ENCODE data around the gene SPTA1.

The SPTA1 gene

GRCh38 chr1:158685085-158685484 lies 1.4 kb downstream of the SPTA1 start:
- no peak for DNase-seq (ENCODE audit: low read depth)

DNA sequence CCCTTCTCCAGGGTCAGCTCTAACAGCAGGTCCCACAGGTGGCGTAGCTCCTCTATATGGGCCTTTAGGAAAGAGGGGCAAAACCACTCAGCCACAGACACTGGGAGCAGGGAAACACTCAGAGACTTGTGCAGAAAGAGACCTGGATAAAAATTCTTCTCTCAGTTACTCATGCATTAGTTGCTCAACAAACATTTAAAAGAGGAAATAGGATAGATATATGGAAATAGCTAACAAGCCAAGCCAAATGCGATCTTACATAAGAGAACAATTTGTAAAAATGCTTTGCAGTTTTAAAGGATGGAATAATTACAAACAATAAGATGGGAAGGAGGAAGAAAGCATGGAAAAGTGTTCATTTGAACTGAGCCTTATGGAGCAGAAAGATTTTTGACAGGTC lies 4.9 kb downstream of the SPTA1 start:
- no peak for DNase-seq (ENCODE audit: low read depth)

DNA sequence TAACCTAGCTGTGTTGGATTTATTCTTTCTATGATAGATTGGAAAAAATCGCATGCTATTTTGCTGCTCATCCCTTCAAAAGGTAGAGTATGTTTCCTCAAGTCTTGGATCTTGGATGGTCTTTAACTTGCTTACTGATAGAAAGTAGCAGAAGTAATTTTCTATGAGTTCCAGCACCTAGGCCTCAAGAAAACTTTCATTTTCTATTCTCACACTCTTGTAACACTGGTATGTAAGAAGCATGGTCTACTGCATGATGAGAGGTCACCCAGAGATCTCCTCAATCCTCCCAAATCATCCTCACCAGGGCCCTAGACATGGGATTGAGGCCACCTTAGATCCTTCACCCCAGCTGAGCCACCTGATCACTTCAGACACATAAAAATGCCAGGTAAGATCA lies 7.2 kb downstream of the SPTA1 start:
- DNase-seq (ENCODE audit: low read depth): no peak

DNA sequence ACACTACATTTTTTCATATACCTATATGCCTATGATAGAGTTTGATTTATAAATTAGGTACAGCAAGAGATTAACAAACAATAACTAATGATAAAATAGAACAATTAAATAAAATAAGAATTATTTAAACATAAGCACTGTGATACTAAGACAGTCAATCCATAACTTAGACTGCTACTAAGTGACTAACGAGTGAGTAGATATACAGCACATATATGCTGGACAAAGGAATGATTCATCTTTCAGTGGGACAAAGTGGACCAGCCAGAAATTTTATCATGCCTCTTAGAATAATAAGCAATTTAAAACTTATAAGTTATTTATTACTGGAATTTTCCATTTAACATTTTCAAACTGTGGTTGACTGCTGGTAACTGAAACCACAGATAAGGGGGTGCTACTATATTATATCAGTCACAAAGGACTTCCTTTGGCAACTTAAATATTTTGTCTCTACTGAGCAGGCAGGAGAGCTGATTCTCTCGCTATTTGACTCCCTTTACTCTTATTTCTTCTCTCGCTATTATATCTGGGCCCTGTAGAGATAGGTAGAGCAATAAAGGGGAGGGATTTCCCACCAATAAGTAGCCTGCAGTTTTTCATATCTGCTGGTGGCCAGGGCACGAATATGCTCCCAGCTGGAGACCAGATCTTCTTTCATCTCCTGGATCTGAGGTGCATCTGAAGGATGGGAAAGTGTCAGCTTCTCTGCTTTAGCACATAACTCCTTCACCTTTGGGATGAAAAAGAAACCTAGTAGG lies 10.8 kb downstream of the SPTA1 start:
- no peak for DNase-seq (ENCODE audit: low read depth)

DNA sequence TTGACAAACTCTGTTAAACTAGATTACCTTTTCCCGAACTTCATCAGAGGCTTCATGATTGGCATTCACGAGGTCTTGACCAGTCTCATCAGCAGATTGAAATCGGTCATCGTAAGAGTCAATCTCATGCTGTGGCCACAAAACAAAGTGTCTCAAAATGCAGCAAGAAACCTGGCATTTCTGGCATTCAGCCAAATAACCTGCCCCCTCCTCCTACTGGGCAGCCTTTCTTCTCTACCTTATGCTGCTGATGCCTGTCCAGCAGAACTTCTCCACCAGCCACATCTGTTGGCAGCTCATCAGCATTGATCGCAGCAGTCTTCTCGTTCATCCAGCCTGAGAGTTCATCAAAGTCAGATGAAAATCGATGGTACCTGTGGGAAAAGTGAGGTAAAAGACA lies 12.2 kb downstream of the SPTA1 start:
- no peak for DNase-seq (ENCODE audit: low read depth)

- DNase-seq (ENCODE audit: low read depth): no peak
Observed at GRCh38 chr1:158666037-158666436, 20.5 kb downstream of the SPTA1 start.

DNA sequence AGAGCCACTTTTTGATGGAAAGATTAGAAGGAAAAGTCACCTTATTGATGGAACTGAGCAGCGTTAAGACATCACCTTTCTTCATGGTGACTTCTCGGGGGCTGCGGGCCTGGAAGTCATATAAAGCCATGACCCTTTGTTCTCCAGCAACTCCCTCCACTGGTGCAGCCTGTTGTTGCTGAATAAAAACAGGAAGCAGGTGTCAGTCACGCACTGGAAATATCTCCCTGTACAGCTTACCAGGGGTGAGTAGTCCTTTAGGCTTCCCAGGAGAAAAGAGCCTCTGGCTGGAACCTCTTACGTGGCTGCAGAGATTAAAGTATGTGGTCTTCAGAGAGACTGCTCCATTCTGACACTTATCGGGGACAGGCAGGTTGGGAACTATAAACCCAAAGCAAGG lies 31.9 kb downstream of the SPTA1 start:
- DNase-seq (ENCODE audit: low read depth): no peak

- DNase-seq (ENCODE audit: low read depth): no peak
Observed at GRCh38 chr1:158654086-158654485, 32.4 kb downstream of the SPTA1 start.

GRCh38 chr1:158652721-158653334 lies 33.7 kb downstream of the SPTA1 start:
- DNase-seq (ENCODE audit: low read depth): no peak

- no peak for DNase-seq (ENCODE audit: low read depth)
Observed at GRCh38 chr1:158649052-158649451, 37.5 kb downstream of the SPTA1 start.

DNA sequence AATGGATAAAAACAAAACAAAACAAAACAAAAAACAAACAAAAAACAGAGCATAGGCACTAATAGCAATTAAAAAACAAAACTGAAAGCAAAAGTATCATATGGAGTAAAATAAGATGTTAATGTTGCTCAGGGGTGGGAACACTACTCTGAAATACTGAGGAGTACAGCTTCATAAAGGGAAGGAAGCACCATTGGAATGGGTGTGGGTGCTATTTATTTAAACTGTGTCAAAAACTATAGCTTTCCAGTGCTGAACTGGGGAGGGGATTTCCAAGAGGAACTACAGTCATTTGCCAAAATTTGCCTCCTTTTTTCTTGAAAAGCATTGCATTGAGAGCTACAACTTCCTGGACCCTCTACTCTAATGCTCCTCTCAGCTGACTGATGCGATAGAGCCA lies 40.0 kb downstream of the SPTA1 start:
- no peak for DNase-seq (ENCODE audit: low read depth)

DNA sequence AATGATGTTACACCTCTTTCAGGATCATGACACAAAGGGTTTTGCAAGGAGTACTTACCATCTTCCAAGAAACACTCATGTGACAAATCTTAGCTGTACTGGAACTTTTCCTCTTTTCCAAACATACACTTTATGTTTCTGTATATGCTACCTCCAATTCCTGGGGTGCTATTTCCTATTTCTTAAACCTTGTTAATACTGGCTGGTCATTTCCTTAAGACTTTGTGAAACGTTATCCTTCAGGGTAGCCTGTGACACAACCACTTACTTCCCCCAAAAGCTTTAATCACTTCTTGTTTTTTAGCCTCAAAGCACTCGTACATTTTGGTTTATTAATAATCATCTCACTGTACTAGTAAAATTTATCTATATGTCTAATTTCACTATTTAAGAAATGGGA lies 42.1 kb downstream of the SPTA1 start:
- DNase-seq (ENCODE audit: low read depth): no peak

- DNase-seq (ENCODE audit: low read depth): no peak
Observed at GRCh38 chr1:158638904-158639303, 47.6 kb downstream of the SPTA1 start.

- DNase-seq (ENCODE audit: low read depth): no peak
Observed at GRCh38 chr1:158638146-158638545, 48.4 kb downstream of the SPTA1 start.

- no peak for DNase-seq (ENCODE audit: low read depth)
Observed at GRCh38 chr1:158613764-158614163, 72.8 kb downstream of the SPTA1 start.

DNA sequence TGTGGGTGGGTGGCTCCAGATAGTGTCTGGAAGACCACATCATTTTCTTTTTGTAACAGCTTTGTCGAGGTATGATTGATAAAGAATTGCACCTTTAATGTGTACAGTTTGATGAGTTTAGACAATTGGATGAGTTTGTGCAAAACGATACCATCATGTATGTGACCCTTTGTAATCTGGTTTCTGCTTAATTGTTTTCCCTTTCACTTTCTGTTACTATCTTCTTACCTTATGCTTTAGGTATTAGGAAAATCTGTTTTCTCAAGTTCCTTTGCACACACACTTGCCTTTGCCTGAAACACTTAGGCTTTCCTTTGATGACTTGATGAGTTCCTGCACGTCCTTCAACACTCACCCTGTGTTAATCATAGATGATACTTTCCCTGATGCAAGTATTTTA lies 74.6 kb downstream of the SPTA1 start:
- no peak for DNase-seq (ENCODE audit: low read depth)

DNA sequence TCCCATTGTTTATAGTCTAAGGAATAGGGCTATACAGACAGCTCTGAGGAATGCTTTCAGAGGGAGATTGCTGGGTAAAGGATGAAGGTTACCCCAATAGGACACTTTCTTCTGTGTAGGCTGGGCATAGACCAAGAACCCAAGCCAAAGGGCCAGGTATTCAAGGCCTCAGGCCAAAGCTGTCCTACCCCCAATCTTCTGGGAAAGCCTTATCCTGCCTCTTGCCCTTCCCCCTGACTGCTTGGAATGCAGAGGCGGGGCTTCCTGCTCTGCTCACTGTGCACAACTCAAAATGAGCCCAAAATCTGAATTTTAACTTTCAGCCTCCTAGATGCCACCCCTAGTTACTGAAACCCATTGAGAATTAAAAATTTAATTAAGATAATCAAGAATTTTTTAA lies 79.2 kb downstream of the SPTA1 start:
- DNase-seq (ENCODE audit: low read depth): no peak

- no peak for DNase-seq (ENCODE audit: low read depth)
Observed at GRCh38 chr1:158604968-158605367, 81.5 kb downstream of the SPTA1 start, which contains the start of gene OR10Z1. OR10Z1 (plus strand) TSS chr1:158605268; CDS start chr1:158606439, 1,171 bp downstream.

DNA sequence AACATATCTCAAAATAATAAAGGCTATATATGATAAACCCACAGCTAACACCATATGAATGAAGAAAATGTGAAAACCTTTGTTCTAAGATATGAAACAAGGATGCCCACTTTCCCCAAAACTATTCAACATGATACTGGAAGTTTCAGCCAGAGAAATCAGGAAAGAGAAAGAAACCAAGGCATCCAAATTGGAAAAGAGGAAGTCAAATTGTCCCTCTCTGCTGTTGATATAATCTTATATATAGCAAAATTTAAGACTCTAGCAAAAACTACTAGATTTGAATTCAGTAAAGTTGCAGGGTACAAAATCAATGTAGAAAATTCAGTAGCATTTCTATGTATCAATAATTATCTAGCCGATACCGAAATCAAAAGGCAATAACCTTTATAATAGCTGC lies 85.8 kb downstream of the SPTA1 start:
- no peak for DNase-seq (ENCODE audit: low read depth)

GRCh38 chr1:158586942-158587341 lies 99.6 kb downstream of the SPTA1 start:
- no peak for DNase-seq (ENCODE audit: low read depth)

DNA sequence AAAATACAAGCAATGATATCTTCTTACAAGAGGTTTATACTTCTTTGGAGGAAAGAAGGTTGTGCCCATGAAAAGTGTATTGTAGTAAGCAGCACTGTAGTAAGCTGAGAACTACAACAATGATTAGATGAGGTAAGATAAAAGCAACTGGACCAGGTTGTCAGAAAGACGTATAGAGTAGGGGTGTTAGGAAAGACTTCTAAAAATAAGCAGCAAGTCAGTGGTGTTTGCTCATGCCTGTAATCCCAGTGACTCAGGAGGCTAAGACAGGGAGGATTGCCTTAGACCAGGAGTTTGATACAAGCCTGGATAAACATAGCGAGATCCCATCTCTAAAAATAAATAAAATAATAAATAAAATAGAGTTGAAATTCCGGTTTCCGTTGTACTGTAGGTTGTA lies 102.6 kb downstream of the SPTA1 start:
- no peak for DNase-seq (ENCODE audit: low read depth)

- DNase-seq (ENCODE audit: low read depth): no peak
Observed at GRCh38 chr1:158579733-158580132, 106.8 kb downstream of the SPTA1 start, which contains the start of gene OR10X1. OR10X1 (minus strand) TSS chr1:158579899; CDS start chr1:158579899, 0 bp downstream.

GRCh38 chr1:158577561-158577960 lies 109.0 kb downstream of the SPTA1 start:
- no peak for DNase-seq (ENCODE audit: low read depth)

GRCh38 chr1:158572226-158572625 lies 114.3 kb downstream of the SPTA1 start:
- no peak for DNase-seq (ENCODE audit: low read depth)
